ENCODE data around the gene AFF3.
"Not testable (repeated sequence)": the region's sequence is repeated elsewhere in the genome, so short reads cannot be mapped to it uniquely, and the experiment has no call there.

The AFF3 gene

DNA sequence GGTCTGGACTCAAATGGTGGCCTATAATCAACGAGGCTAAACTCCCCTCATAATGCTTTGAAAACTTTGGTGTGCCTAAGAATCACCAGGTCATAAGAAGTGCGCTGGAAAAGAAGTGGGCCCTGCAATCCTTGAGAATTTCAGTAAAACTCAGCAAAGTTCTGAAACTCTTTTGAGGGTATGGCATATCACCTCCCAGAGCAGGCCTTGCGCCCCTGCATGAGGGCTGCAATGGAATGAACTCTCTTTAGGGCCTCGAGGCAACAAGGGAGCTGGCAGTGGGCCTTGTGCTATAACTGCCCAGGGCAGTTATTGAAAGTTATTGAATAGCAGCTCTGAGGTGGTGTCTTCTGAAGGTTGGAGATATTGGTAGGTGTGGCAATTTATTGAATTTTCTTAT, 34.5 kb upstream of the AFF3 start:
- no peaks in the 10 kb centered on the region for H3K9me3 ChIP-seq (ENCODE audit: control insufficient read depth, low read length)
- no peaks in the 10 kb centered on the region for H3K36me3 ChIP-seq (ENCODE audit: control insufficient read depth, insufficient read depth, low read length)
- no peaks in the 10 kb centered on the region for H3K27me3 ChIP-seq (ENCODE audit: control insufficient read depth, insufficient read depth, low read length)
- H3K9ac ChIP-seq (ENCODE audit: low read length): no peak overlapping the region
- H3K4me1 ChIP-seq (ENCODE audit: control insufficient read depth, insufficient read depth, low read length): peaks cover 5% of the 10 kb centered on the region
- H3K4me3 ChIP-seq (ENCODE audit: low read length): no peak overlapping the region

DNA sequence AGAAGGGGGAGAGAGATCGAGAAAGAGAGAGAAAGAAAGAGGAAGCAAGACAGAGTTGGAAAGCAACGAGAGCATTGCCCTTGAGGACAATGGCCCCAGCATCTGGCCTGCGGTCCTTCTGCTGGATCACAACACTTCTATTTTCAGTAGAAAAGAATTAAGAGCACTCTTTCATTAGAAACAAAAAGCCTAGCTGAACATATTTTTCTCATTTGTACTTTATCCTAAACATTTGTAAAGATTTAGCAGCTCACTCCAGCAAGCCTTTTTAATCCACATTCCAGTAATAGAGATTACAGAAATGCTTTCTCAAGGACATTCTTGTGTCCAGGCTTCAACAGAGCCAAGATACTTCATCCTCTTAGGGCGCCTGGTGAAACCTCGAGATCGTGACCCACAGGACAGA, 31.6 kb upstream of the AFF3 start:
- Histone ChIP-seq H3K4me1 (ENCODE audit: control insufficient read depth, insufficient read depth, low read length) (peaks cover 5% of the 10 kb centered on the region), H3K36me3 (ENCODE audit: control insufficient read depth, insufficient read depth, low read length) (no peaks in the 10 kb centered on the region), H3K9ac (ENCODE audit: low read length) (no peak overlapping the region), H3K27me3 (ENCODE audit: control insufficient read depth, insufficient read depth, low read length) (no peaks in the 10 kb centered on the region), H3K4me3 (ENCODE audit: low read length) (no peak overlapping the region), H3K9me3 (ENCODE audit: control insufficient read depth, low read length) (no peaks in the 10 kb centered on the region)

DNA sequence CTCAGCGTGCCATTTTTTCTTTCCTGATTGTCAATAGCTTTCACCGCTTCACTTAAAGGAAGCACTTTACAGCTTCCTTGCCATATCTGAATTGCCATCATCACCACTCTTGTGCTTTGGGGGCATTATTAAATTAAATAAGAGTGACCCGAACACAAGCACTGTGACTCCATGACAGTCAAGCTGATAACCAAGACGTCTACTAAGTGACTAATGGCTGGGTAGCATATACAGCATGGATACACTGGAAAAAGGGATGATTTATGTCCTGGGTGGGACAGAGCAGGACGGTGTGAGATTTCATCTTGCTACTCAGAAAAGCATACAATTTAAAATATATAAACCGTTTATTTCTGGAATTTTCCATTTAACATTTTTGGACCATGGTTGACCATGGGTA, 24.3 kb upstream of the AFF3 start:
- Histone ChIP-seq H3K9ac (ENCODE audit: low read length) (no peak overlapping the region), H3K9me3 (ENCODE audit: control insufficient read depth, low read length) (no peaks in the 10 kb centered on the region), H3K4me3 (ENCODE audit: low read length) (no peak overlapping the region), H3K4me1 (ENCODE audit: control insufficient read depth, insufficient read depth, low read length) (no peaks in the 10 kb centered on the region), H3K36me3 (ENCODE audit: control insufficient read depth, insufficient read depth, low read length) (no peaks in the 10 kb centered on the region), H3K27me3 (ENCODE audit: control insufficient read depth, insufficient read depth, low read length) (no peaks in the 10 kb centered on the region)

DNA sequence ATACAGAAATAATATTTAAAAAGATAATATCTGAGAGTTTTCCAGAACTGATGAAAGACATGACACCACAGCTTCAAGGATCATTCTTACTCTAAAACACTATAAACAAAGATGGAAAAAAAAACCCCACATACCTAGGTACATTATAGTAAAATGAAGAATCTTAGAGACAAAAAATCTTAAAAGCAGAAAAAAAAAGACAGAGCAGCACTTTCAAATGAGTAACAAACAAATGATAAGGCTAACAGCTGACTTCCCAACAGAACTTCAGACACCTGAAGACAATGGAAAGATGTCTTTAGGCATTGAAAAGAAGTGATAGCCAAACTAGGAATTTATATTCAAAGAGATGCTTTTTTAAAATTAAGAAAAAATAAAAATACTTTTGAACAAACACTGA, 21.2 kb upstream of the AFF3 start:
- no peak overlapping the region for H3K4me3 ChIP-seq (ENCODE audit: low read length)
- no peaks in the 10 kb centered on the region for H3K27me3 ChIP-seq (ENCODE audit: control insufficient read depth, insufficient read depth, low read length)
- no peak overlapping the region for H3K9ac ChIP-seq (ENCODE audit: low read length)
- no peaks in the 10 kb centered on the region for H3K36me3 ChIP-seq (ENCODE audit: control insufficient read depth, insufficient read depth, low read length)
- H3K9me3 ChIP-seq (ENCODE audit: control insufficient read depth, low read length): no peaks in the 10 kb centered on the region
- no peaks in the 10 kb centered on the region for H3K4me1 ChIP-seq (ENCODE audit: control insufficient read depth, insufficient read depth, low read length)

DNA sequence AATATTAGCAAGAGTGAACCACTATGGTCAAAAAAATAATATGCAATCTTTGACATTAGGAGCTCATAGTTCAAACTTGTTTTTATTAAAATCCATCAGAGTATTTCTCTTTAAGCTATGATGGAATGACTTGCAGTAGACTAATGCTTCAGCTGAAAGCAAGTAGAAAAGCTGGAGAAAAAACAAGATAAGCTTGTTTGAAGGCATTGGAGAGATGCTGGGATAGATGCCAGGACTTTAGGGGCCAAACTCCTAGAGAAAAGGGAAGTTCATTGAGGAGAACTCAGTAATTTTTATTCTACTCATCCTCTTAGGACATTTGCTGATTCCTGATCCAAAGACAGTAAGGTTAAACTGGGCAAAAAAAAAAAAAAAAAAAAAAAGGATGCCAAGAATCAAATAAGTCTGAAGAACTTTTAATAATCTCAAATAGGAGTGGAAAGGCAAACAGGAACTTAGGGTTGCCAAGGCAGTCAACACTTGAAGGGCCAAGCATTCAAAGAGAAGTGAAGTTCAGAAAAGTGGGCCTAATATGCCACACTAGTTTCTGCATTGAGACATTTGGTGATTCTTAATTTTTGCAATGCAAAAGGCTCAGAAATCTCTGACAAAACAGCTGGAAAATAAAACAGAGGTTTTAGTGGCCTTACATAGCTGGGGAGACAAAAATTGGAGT, 19.7 kb upstream of the AFF3 start:
- no peaks in the 10 kb centered on the region for H3K36me3 ChIP-seq (ENCODE audit: control insufficient read depth, insufficient read depth, low read length)
- H3K27me3 ChIP-seq (ENCODE audit: control insufficient read depth, insufficient read depth, low read length): no peaks in the 10 kb centered on the region
- no peaks in the 10 kb centered on the region for H3K9me3 ChIP-seq (ENCODE audit: control insufficient read depth, low read length)
- no peak overlapping the region for H3K4me3 ChIP-seq (ENCODE audit: low read length)
- H3K4me1 ChIP-seq (ENCODE audit: control insufficient read depth, insufficient read depth, low read length): no peaks in the 10 kb centered on the region
- no peak overlapping the region for H3K9ac ChIP-seq (ENCODE audit: low read length)

DNA sequence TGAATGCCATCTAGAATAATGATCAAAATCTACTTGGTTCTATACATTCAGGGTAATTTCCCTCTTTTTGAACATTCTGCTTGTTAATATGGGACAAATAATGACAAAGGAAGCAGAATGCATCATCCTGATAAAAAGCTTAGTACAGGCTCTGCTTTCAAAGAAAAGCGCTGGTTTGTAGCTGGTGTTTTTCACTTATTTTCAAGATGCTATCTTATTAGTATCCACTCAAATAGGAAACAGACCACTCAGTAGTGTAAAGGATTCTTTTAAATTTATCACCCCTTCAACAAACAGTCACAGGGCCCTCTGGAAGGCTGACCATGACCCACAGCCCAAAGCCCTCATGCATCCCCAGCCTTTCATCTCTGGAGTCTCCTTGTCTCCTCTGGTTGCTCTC, 18.0 kb upstream of the AFF3 start:
- H3K9ac ChIP-seq (ENCODE audit: low read length): no peak overlapping the region

DNA sequence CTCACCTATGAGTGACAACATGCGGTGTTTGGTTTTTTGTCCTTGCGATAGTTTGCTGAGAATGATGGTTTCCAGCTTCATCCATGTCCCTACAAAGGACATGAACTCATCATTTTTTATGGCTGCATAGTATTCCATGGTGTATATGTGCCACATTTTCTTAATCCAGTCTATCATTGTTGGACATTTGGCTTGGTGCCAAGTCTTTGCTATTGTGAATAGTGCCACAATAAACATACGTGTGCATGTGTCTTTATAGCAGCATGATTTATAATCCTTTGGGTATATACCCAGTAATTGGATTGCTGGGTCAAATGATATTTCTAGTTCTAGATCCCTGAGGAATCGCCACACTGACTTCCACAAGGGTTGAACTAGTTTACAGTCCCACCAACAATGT, 9.4 kb upstream of the AFF3 start:
- not testable (repeated sequence) for H3K27me3 ChIP-seq (ENCODE audit: control insufficient read depth, insufficient read depth, low read length); H3K36me3 ChIP-seq (ENCODE audit: control insufficient read depth, insufficient read depth, low read length); H3K4me3 ChIP-seq (ENCODE audit: low read length); H3K9me3 ChIP-seq (ENCODE audit: control insufficient read depth, low read length); H3K4me1 ChIP-seq (ENCODE audit: control insufficient read depth, insufficient read depth, low read length); H3K9ac ChIP-seq (ENCODE audit: low read length)

More for the DNA sequence above, 18.0 kb upstream of the AFF3 start:
- H3K36me3 ChIP-seq (ENCODE audit: control insufficient read depth, insufficient read depth, low read length): no peaks in the 10 kb centered on the region
- no peaks in the 10 kb centered on the region for H3K9me3 ChIP-seq (ENCODE audit: control insufficient read depth, low read length)
- H3K4me3 ChIP-seq (ENCODE audit: low read length): no peak overlapping the region
- no peaks in the 10 kb centered on the region for H3K4me1 ChIP-seq (ENCODE audit: control insufficient read depth, insufficient read depth, low read length)
- H3K27me3 ChIP-seq (ENCODE audit: control insufficient read depth, insufficient read depth, low read length): no peaks in the 10 kb centered on the region

DNA sequence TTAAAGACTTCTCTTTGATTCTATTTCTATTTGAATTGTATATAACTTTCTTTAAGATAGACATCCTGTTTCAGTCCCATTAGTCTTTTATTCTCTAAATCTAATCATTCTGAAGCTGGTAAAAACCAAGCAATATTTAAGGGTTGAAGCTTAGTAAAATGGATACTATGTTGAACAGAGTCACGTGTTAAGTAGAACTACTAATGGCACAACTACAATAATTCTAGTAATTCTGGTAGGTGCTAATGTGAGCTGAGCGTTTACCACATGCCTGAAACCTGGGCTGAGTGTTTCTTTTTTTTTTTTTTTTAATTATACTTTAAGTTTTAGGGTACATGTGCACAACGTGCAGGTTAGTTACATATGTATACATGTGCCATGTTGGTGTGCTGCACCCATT, 8.9 kb upstream of the AFF3 start:
- no peaks in the 10 kb centered on the region for H3K36me3 ChIP-seq (ENCODE audit: control insufficient read depth, insufficient read depth, low read length)
- no peak overlapping the region for H3K4me3 ChIP-seq (ENCODE audit: low read length)
- H3K27me3 ChIP-seq (ENCODE audit: control insufficient read depth, insufficient read depth, low read length): no peaks in the 10 kb centered on the region
- H3K9ac ChIP-seq (ENCODE audit: low read length): no peak overlapping the region
- H3K4me1 ChIP-seq (ENCODE audit: control insufficient read depth, insufficient read depth, low read length): no peaks in the 10 kb centered on the region
- no peaks in the 10 kb centered on the region for H3K9me3 ChIP-seq (ENCODE audit: control insufficient read depth, low read length)

DNA sequence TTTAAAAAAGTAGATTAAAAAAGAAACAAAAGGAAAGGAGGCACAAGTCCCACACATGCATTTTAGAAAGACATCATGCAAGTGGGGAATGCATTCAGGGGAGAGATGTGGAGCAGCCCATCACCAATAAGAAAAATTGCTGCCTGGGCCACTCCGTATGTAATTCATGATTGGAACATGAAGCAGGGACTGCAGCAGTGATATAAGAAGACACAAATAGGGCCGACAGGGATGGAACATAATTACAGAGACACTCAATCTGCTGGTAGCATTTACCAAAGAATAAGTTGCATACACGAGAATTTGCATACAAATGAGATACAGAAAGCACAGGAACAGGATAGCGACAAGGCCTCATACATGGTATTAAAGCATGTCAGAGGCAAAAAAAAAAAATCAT, 6.5 kb upstream of the AFF3 start:
- no peaks in the 10 kb centered on the region for H3K27me3 ChIP-seq (ENCODE audit: control insufficient read depth, insufficient read depth, low read length)
- no peaks in the 10 kb centered on the region for H3K36me3 ChIP-seq (ENCODE audit: control insufficient read depth, insufficient read depth, low read length)
- no peaks in the 10 kb centered on the region for H3K4me1 ChIP-seq (ENCODE audit: control insufficient read depth, insufficient read depth, low read length)
- no peak overlapping the region for H3K4me3 ChIP-seq (ENCODE audit: low read length)
- H3K9me3 ChIP-seq (ENCODE audit: control insufficient read depth, low read length): no peaks in the 10 kb centered on the region
- H3K9ac ChIP-seq (ENCODE audit: low read length): no peak overlapping the region

DNA sequence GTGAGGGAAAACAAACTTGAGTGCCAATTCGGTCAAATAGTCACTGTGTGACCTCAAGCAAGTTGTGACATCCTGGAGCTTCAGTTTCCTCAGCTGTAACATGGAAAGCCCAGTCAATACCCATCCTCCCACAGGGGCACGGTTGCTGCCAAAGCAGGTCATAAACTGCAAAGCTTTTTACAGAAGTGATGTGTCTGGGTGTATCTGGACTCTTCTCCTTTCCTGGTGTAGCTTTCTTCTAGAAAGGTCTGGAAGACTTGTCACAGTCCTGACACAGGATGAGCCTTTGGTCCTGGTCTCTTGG, 4.2 kb upstream of the AFF3 start:
- no peak overlapping the region for H3K9ac ChIP-seq (ENCODE audit: low read length)
- no peaks in the 10 kb centered on the region for H3K27me3 ChIP-seq (ENCODE audit: control insufficient read depth, insufficient read depth, low read length)
- no peaks in the 10 kb centered on the region for H3K36me3 ChIP-seq (ENCODE audit: control insufficient read depth, insufficient read depth, low read length)
- no peaks in the 10 kb centered on the region for H3K4me1 ChIP-seq (ENCODE audit: control insufficient read depth, insufficient read depth, low read length)
- H3K4me3 ChIP-seq (ENCODE audit: low read length): no peak overlapping the region
- H3K9me3 ChIP-seq (ENCODE audit: control insufficient read depth, low read length): no peaks in the 10 kb centered on the region

DNA sequence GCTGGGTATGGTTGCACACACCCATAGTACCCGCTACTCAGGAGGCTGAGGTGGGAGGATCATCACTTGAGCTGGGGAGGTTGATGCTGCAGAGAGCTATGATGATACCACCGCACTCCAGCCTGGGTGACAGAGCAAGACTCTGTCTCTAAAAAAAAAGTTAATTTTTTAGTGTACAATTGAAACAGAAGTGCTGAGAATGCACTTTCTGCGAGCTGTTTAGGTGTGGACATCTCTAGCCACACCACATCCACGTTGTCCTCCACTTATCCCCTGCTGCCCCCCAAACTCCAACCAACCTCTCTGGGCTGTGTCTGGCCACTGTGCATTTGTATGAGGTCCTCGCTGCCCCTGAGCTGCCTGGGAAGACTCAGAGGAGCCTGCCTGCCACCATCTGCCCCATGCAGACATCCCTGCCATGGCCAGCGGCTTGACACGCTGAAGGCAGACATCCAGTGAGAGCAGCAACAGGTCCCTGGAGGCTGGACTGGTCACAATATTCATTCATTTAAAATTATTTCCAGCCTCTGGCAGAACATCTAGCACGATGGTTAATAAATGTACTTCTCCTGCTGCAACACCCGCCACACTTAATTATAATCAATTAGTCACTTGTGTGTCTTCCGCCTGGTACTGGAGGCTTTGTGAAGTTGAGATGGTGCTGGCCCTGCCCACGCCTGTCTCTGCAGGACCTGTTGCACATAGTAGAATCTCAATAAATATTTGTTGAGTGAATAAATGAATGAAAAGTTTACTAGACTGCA, 3.7 kb upstream of the AFF3 start:
- H3K9me3 ChIP-seq (ENCODE audit: control insufficient read depth, low read length): no peaks in the 10 kb centered on the region
- no peaks in the 10 kb centered on the region for H3K27me3 ChIP-seq (ENCODE audit: control insufficient read depth, insufficient read depth, low read length)
- no peaks in the 10 kb centered on the region for H3K36me3 ChIP-seq (ENCODE audit: control insufficient read depth, insufficient read depth, low read length)

DNA sequence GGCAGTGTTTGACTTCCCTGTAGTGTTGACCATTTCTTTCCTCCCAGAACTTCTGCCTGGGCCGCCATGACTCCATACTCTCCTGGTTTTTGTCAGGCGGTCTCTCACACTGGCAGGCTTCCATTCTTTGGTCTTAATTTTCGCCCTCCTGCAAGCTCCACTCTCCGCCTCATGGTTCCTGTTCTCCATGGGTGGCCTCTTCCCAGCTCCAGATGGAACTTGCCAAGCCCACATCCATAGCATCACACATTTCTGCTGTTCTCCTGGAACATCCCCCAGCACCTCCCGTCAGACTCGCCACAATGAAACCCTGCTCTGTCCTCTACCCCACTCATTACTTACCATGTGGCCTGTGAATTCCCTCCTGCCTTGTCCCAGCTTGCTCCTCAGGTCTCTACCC, 896 bp upstream of the AFF3 start:
- Histone ChIP-seq H3K4me3 (ENCODE audit: low read length) (no peak overlapping the region), H3K4me1 (ENCODE audit: control insufficient read depth, insufficient read depth, low read length) (no peaks in the 10 kb centered on the region), H3K9ac (ENCODE audit: low read length) (no peak overlapping the region), H3K9me3 (ENCODE audit: control insufficient read depth, low read length) (no peaks in the 10 kb centered on the region), H3K27me3 (ENCODE audit: control insufficient read depth, insufficient read depth, low read length) (no peaks in the 10 kb centered on the region), H3K36me3 (ENCODE audit: control insufficient read depth, insufficient read depth, low read length) (no peaks in the 10 kb centered on the region)

More for the DNA sequence above, 3.7 kb upstream of the AFF3 start:
- Histone ChIP-seq H3K9ac (ENCODE audit: low read length) (no peak overlapping the region), H3K4me3 (ENCODE audit: low read length) (no peak overlapping the region), H3K4me1 (ENCODE audit: control insufficient read depth, insufficient read depth, low read length) (no peaks in the 10 kb centered on the region)

DNA sequence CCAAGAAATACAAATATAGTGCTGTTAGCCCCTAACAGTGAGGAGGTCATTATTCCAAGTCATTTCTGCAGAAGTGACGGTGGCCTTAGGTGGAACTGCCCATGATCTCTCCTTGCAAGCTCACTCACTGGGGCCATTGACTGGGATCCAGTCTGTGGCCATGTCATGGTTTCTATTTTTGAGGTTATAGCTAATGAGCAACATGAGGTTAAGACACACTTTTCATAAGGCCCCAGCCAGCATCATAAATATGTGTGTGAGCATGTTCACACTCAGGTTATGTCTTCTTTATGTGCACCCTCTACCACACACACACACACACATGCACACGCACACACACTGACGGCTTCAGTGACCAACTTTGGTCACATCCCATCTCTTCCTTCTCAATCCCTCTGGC, 484 bp downstream of the AFF3 start:
- Histone ChIP-seq H3K27me3 (ENCODE audit: control insufficient read depth, insufficient read depth, low read length) (no peaks in the 10 kb centered on the region), H3K9me3 (ENCODE audit: control insufficient read depth, low read length) (no peaks in the 10 kb centered on the region), H3K36me3 (ENCODE audit: control insufficient read depth, insufficient read depth, low read length) (no peaks in the 10 kb centered on the region), H3K9ac (ENCODE audit: low read length) (no peak overlapping the region), H3K4me1 (ENCODE audit: control insufficient read depth, insufficient read depth, low read length) (no peaks in the 10 kb centered on the region), H3K4me3 (ENCODE audit: low read length) (no peak overlapping the region)

All from mucosa of stomach (tissue), 1 donor.